GM19452 (cell line): ENCODE measurements around the gene CTDSP2.
A peak's percentile ranks its signal among the peaks of the same experiment; 100 is the strongest.
"Not testable (repeated sequence)": the region's sequence is repeated elsewhere in the genome, so short reads cannot be mapped to it uniquely, and the experiment has no call there.

ENCODE experiments used
- ATAC-seq: cut with Tn5 transposase; IDR thresholded peaks from one replicate; pipeline ENCODE4 v1.9.1; 2021; ENCODE audit not compliant: unreplicated experiment

Gene CTDSP2

GRCh38 chr12:57846577-57847319, at the start of gene CTDSP2:
CTDSP2 (minus strand) TSS chr12:57846729; CDS start chr12:57846435, 294 bp downstream.
- ATAC-seq = peak; percentile 31

- no peak for ATAC-seq
Observed at GRCh38 chr12:57896115-57896433, 49.5 kb upstream of the CTDSP2 start.

- no peak for ATAC-seq
Observed at GRCh38 chr12:57895389-57896114, 49.0 kb upstream of the CTDSP2 start.

GRCh38 chr12:57894399-57895292, 48.1 kb upstream of the CTDSP2 start:
- no peak for ATAC-seq

- no peak for ATAC-seq
Observed at GRCh38 chr12:57893431-57894353, 47.2 kb upstream of the CTDSP2 start.

GRCh38 chr12:57892232-57892972, 45.9 kb upstream of the CTDSP2 start:
- no peak for ATAC-seq

- no peak for ATAC-seq
Observed at GRCh38 chr12:57891542-57892228, 45.2 kb upstream of the CTDSP2 start.

GRCh38 chr12:57890191-57891115, 43.9 kb upstream of the CTDSP2 start:
- ATAC-seq = no peak

- no peak for ATAC-seq
Observed at GRCh38 chr12:57889500-57889989, 43.0 kb upstream of the CTDSP2 start.

GRCh38 chr12:57888409-57889157, 42.1 kb upstream of the CTDSP2 start:
- no peak for ATAC-seq

GRCh38 chr12:57887631-57888408, 41.3 kb upstream of the CTDSP2 start:
- ATAC-seq = no peak

GRCh38 chr12:57886964-57887363, 40.4 kb upstream of the CTDSP2 start:
- not testable (repeated sequence) for ATAC-seq

GRCh38 chr12:57886542-57886941, 40.0 kb upstream of the CTDSP2 start:
- no peak for ATAC-seq

GRCh38 chr12:57885207-57885606, 38.7 kb upstream of the CTDSP2 start:
- ATAC-seq = no peak

GRCh38 chr12:57883700-57884099, 37.2 kb upstream of the CTDSP2 start:
- ATAC-seq = no peak

- no peak for ATAC-seq
Observed at GRCh38 chr12:57883057-57883456, 36.5 kb upstream of the CTDSP2 start.
